HG03442 (cell line): ENCODE measurements around the gene DHFR.
"Not testable (repeated sequence)": the region's sequence is repeated elsewhere in the genome, so short reads cannot be mapped to it uniquely, and the experiment has no call there.

Experiments
- ATAC-seq: cut with Tn5 transposase; IDR thresholded peaks from one replicate; pipeline ENCODE4 v1.9.1; 2021; ENCODE audit warnings: mild to moderate bottlenecking, moderate library complexity; ENCODE audit not compliant: unreplicated experiment

Gene DHFR

DNA sequence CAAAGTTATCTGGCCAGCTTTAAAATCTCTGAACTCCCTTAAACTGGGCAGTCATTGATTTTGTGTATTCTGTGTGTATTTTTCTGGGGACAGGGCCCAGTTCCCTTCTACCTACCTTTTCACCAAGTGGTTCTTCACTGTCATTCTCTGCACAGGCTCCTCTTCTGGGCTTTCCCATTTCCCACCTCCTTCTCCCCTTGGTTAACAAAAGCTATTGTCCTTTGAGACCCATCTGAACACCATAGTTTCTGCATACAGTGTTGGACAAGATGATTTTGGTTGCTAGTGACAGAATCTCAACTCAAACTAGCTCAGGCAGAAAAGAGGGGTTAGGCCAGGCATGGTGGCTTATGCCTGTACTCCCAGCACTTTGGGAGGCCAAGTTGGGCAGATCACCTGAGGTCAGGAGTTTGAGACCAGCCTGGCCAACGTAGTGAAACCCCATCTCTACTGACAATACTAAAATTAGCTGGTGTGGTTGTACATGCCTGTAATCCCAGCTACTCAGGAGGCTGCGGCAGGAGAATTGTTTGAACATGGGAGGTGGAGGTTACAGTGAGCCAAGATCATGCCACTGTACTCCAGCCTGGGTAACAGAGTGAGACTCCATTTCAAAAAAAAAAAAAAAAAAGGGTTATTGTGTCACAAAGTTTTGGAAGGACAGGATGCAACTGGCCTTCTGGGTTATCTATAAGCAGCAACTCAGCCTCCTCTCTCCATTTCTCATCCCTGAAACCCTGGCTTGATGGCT lies 53.7 kb downstream of the DHFR start:
- no peak for ATAC-seq

DNA sequence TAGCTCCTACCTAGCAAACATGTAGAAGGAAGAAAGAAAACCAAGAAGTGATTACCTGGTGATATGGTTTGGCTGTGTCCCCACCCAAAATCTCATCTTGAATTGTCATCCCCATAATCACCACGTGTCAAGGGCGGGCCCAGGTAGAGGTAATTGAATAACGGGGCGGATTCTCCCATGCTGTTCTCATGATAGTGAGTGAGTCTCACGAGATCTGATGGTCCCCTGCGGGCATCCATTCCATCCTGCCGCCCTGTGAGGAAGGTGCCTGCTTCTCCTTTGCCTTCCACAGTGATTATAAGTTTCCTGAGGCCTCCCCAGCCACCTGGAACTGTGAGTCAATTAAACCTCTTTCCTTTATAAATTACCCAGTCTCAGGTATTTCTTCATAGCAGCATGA lies 57.3 kb downstream of the DHFR start:
- ATAC-seq = no peak

DNA sequence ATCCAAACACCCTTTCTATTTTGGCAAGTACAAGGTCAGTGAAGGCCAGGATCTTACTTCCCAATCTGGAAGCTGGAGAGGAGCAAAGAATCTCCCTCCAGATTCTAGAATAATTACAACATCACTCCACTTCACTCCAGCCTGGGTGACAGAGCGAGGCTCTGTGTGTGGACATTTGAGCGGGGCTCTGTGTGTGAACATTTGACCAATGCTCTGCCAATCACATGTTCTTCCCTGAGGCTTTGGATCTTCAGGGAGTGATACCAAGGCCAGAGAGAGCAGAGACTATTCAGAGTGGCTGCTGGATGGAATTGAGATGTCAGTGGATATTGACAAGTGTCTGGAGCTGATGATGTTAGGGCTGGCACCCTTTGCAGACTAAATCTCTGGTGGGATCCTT lies 60.0 kb downstream of the DHFR start:
- no peak for ATAC-seq

DNA sequence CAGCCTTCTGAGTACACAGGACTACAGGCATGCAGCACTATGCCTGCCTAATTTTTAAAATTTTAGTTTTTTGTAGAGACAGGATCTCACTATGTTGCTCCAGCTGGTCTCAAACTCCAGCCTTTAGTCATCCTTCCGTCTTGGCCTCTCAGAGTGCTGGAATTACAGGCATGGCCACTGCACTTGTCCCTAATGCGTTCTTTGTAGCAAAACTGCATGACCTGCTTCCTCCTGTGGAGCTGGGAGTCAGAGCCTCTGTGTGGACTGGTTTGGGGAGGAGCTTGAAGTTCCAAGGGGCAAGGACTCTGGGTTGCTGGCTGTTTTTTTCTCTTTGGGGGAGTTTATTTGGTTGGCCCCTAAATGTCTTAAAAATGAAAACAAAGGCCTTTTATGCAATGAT lies 62.0 kb downstream of the DHFR start:
- no peak for ATAC-seq

DNA sequence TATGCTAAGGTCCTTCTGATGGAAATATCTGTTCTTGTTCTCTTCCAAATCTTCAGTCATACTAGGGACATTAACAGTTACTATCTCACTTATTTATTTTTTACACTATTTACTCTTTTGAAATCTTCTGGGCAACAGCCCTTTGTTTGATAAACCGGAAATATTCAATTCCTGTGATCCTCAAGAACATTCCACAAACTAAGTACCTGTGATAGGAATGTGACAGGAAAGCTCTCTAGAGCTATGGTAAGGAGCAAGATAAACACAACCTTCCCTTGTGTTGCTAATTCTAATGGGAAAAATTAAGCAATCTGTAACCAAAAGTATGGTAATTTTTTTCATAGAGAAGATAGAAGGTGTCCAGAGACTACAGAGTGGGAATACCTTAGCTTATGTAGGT lies 62.7 kb downstream of the DHFR start:
- ATAC-seq = no peak

DNA sequence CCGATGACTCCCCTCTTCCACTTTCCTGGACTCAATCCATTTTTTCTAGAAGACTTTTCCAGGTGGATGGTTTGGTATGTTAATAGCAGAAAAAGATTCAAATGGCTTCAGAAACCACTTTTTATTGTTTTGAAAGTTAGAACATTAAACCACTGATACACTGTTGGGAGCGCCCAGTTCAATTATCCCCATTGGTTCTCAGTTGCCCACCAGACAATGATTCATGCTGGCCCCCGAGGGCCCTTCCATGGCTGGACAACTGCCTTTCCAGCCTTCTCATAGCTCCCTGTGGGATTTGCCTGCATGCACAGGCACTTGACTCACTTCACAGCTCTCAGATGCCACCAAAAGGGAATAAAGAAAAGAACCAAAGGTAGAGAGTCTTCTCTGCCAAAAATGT lies 63.4 kb downstream of the DHFR start:
- no peak for ATAC-seq

DNA sequence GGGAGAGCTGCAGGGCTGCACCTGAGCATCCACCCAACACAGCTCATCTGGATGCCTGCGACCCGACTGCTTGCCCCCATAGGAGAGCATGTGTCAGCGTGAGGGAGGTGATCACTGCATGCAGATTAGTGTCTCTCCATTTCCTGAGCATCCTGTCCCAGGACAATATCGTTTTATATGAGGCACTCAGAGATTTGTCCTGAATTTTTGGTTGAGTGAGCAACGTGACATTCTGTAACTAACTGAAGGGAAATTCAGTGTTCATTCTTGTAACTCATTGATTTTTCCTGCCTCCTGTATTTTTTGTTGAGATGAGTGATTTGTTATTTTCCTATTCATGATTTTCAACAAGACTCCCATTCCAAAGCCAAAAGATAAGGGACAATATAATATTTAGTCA lies 64.0 kb downstream of the DHFR start:
- ATAC-seq = no peak

DNA sequence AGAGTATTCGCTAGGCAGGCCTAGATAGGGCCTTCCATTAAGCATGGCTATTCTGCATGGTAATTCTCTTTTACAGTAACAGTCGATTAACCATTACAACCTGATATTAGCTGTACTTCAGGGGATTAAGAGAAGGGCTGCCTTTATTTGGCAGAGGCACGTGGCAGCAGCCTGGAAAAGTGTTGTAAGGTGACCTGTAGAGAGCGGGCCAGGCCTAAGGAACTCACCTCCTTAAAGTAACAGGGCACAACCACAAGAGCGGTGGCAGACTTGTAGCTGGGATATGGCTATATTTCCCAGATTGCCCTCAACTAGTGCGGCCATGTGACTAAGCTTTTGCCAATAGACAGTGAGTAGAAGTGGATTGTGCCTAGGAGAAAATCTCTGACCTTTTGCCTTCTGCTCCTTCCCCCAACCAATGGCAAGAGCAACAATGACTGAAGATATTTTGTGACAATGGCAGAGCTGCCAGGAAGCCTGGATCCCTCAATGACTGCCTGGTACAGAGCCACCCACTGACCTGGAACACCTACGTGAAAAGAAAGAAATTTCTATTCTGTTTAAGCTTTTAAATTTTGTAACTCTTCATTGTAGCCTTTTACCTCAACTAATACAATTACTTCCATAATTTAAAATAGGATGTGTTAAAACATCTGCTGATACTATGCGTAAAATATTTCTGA lies 65.8 kb downstream of the DHFR start:
- no peak for ATAC-seq

DNA sequence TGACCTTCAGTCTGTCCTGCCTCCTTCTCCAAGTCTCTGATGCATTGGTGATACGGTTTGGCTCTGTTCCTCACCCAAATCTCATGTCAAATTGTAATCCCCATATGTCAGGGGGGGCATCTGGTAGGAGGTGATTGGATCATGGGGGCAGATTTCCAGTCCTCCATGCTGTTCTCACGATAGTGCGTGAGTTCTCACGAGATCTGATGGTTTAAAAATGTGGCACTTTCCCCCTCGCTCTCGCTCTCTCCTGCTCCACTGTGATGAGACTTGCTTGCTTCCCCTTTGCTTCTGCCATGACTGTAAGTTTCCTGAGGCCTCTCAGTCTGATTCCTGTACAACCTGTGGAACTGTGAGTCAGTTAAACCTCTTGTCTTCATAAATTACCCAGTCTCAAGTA lies 70.0 kb downstream of the DHFR start:
- no peak for ATAC-seq

DNA sequence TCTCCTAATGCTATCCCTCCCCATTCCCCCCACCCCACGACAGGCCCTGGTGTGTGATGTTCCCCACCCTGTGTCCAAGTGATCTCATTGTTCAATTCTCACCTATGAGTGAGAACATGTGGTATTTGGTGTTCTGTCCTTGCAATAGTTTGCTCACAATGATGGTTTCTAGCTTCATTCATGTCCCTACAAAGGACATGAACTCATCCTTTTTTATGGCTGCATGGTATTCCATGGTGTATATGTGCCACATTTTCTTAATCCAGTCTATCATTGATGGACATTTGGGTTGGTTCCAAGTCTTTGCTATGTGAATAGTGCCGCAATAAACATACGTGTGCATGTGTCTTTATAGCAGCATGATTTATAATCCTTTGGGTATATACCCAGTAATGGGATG lies 74.5 kb downstream of the DHFR start:
- not testable (repeated sequence) for ATAC-seq

DNA sequence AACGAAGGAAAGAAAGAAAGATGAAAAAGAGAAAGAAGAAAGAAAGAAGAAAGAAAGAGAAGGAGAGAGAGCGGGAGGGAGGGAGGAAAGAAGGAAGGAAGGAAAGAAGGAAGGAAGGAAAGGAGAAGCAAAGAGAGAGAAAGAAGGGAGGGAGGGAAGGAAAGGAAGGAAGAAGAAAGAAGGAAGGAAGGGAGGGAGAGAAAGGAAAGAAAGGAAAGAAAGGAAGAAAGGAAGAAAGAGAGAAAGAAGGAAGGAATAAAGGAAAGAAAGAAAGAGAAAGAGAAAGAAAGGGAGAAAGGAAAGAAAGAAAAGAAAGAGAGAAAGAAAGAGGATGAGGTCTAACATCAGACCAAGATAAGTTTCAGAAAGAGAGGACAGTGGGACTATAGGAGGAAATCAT lies 75.7 kb downstream of the DHFR start:
- no peak for ATAC-seq

DNA sequence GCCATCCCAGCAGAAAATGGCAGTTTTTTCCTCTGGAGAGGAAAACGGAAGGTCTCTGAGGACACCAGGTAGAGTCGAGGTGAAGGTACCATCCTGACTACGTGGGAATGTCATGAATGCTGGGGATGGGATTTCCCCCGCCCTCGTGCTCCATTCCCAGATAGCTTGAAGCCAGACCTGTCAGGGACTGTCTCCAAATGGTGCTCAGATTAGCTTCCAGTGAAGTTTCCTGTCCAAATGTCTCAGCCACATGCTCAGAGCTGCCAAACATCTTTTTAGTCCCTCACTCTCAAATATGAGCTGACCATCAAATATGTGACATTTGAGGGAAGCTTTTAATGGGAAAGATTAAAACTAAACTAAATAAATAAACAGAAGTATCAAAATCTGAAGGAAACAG lies 77.1 kb downstream of the DHFR start:
- ATAC-seq = no peak

DNA sequence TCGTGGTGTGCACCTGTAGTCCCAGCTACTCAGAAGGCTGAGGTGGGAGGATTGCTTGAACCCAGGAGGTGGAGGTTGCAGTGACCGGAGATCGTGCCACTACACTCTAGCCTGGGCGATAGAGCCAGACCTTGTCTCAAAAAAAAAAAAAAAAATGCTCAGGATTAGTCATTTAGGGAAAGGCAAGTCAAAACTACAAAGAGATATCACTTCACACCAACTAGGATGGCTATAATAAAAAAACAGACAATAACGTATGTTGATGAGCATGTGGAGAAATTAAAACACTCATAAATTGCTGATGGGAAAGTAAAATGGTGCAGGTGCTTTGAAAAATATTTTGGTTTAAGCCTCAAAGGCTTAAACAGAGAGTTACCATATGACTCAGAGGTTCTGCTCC lies 78.4 kb downstream of the DHFR start:
- no peak for ATAC-seq
